ENCODE data around the gene CIC.
"Not testable (repeated sequence)": the region's sequence is repeated elsewhere in the genome, so short reads cannot be mapped to it uniquely, and the experiment has no call there.

CIC gene

GRCh38 chr19:42333975-42334696, 65.1 kb downstream of the CIC start:
- no peak for DNase-seq (ENCODE audit: low spot score)

- DNase-seq (ENCODE audit: low spot score): no peak
Measured at GRCh38 chr19:42334697-42335373, 65.8 kb downstream of the CIC start.

DNA sequence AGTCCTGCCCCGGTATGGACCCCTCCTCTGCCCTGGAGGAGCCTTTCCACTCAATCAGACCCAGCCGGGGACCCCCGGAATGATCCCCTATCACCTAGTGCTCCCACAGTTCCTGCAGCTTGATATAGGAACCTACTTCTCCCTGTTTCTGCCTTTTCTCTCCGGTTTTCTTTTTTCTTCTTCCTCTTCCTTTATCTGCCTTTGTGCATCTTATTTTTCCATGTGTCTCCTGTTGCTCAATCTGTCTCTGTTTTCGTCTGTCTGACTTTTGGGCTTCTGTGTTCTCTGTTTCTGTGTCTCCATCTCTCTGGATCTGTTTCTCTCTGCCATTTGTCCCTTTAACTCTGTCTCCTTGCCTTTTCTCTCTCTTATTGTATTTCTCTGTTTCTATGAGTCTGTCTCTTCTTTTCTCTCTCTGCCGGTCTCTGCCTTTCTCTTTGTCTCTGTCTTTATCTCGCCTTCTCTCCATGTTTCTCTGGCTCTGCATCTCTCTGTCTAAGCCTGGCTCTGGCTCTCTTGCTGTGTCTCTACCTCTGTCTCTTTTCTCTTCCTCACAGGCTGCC, 66.4 kb downstream of the CIC start:
- no peak for DNase-seq (ENCODE audit: low spot score)

DNA sequence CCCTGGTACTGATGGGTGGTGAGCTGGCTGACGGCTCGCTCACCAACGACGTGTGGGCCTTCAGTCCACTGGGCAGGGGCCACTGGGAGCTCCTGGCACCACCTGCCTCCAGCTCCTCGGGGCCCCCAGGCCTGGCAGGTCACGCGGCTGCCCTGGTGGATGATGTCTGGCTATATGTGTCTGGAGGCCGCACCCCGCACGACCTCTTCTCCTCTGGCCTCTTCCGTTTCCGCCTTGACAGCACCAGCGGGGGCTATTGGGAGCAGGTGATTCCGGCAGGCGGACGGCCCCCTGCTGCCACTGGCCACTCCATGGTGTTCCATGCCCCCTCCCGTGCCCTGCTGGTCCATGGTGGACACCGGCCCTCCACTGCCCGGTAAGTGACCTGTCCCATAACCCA, 66.9 kb downstream of the CIC start:
- DNase-seq (ENCODE audit: low spot score): no peak

DNA sequence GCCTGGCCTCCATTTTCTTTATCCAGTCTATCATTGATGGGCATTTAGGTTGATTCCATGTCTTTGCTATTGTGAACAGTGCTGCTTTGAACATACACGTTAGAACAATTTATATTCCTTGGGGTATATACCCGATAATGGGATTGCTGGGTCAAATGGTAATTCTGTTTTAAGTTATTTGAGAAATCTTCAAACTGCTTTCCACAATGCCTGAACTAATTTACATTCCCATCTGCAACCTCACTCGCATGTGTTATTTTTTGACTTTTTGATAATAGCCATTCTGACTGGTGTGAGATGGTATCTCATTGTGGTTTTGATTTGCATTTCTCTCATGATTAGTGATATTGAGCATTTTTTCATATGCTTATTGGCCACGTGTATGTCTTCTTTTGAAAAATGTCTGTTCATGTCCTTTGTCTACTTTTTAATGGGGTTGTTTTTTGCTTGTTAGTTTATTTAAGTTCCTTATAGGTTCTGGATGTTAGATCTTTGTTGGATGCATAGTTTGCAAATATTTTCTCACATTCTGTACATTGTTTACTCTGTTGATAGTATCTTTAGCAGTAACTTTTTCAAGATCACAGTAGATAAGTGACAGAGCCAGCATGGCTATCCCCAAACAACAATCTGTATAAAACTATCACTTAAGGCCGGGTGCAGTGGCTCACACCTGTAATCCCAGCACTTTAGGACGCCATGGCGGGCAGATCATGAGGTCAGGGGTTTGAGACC, 70.2 kb downstream of the CIC start:
- not testable (repeated sequence) for DNase-seq (ENCODE audit: low spot score)

DNA sequence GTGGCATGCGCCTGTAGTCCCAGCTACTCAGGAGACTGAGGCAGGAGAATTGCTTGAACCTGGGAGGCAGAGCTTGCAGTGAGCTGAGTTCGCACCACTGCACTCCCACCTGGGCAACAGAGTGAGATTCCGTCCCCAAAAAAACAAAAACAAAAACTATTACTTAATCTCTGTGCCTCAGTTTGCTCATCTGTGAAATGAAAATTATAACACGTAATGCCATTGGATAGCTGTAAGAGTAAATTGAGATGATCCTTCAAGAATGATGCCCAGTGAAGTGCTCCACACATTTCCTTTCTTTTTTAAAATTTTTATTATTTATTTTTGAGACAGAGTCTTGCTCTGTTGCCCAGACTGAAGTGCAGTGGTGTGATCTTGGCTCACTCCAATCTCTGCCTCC, 70.9 kb downstream of the CIC start:
- not testable (repeated sequence) for DNase-seq (ENCODE audit: low spot score)

GRCh38 chr19:42343344-42344110, 74.5 kb downstream of the CIC start:
- no peak for DNase-seq (ENCODE audit: low spot score)

GRCh38 chr19:42344336-42344893, 75.4 kb downstream of the CIC start:
- no peak for DNase-seq (ENCODE audit: low spot score)

Measured in hematopoietic multipotent progenitor cell treated with erythropoietin and hydrocortisone succinate and interleukin-3 and kit ligand, for 17 days (in vitro differentiated cells).